ENCODE measurements around the gene TTLL9.

DNA sequence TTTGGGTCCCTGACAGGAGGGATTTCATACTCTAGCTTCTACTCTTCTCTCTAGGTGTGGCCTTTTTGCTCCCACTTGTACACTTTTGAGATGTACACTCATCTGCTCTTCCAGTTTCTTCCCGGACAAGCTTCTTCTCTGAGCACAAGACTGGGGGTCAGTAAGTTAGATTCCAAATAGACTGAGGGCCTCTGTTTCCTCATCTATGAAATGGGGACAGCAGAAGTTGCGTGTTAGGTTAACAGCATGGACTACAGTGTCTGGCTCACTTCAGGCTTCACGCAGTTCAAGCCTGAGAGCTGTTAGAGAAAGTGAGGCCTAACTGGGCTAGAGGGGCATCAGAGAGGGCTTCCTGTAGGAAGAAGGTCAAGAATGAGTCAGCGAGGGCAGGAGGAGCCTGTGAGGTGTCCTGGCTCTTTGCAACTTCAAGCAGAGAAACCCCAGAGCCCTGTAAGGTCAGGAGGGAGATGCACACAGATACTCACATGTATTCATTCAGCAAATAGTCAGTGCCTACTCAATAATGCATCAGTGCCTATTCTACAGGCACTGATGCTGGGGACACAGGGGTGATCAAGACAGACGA, 118.1 kb downstream of the TTLL9 start:
- no peak for TF ChIP-seq POLR2AphosphoS5 (IDR thresholded peaks at IDR 0.05; ENCODE audit: low read depth, low read length)
- no peak for TF ChIP-seq SPI1 (IDR thresholded peaks at IDR 0.05; ENCODE audit: low read depth, low read length)
- TF ChIP-seq POLR2A (IDR thresholded peaks at IDR 0.05; ENCODE audit: low read depth, low read length): no peak
- no peak for TF ChIP-seq TAF1 (IDR thresholded peaks at IDR 0.05; ENCODE audit: low read depth, low read length)
